WTC11 (cell line): ENCODE measurements around the gene GPX4. TPM values are rescaled to one million over a fixed set of nuclear protein-coding genes. Genes with fewer than 3 reads are reported as not detected.

Experiments used
- ATAC-seq: fragments of 200-7000 bp; cut with Tn5 transposase; 2 replicates; pipeline ENCODE4 v1.10.0; 2021; ENCODE audit warnings: mild to moderate bottlenecking, moderate library complexity
- CTCF ChIA-PET: fragments of 300-600 bp; sonication (Branson Sonifier 250); formaldehyde crosslinking; loops from one replicate; lab custom pipeline; 2021; ENCODE audit warnings: antibody characterized with exemption; lab: Charles Lee
- POLR2A ChIA-PET: fragments of 350-600 bp; sonication (Branson Sonifier 250); formaldehyde crosslinking; loops from one replicate; lab custom pipeline; 2021; ENCODE audit warnings: antibody characterized with exemption; lab: Charles Lee
- DNase-seq: peaks from one replicate; pipeline ENCODE4 v3.0.0; 2021; ENCODE audit warnings: low spot score
- H3K27ac Mint-ChIP-seq: 2 replicates; pipeline ENCODE4 v1.8.0; 2021; ENCODE audit warnings: mixed read lengths
- H3K27me3 Mint-ChIP-seq: 2 replicates; pipeline ENCODE4 v1.8.0; 2021; ENCODE audit warnings: low read depth, mild to moderate bottlenecking, moderate library complexity, mixed read lengths
- H3K36me3 Mint-ChIP-seq: 2 replicates; pipeline ENCODE4 v1.8.0; 2021; ENCODE audit warnings: mixed read lengths
- H3K4me1 Mint-ChIP-seq: 2 replicates; pipeline ENCODE4 v1.8.0; 2022; ENCODE audit warnings: mixed read lengths
- H3K4me3 Mint-ChIP-seq: 2 replicates; pipeline ENCODE4 v1.8.0; 2021; ENCODE audit warnings: mild to moderate bottlenecking, moderate library complexity, mixed read lengths
- H3K9me3 Mint-ChIP-seq: 2 replicates; pipeline ENCODE4 v1.8.0; 2021; ENCODE audit warnings: mixed read lengths
- ATF2 ChIP-seq: sonication (generic); formaldehyde crosslinking; IDR thresholded peaks from 2 replicates; pipeline ENCODE4 v1.8.1; 2022; ENCODE audit warnings: low read depth, missing genetic modification reagents, borderline replicate concordance
- CTCF ChIP-seq: fragments of 200-600 bp; IDR thresholded peaks from 2 replicates; pipeline ENCODE4 v1.8.0; 2022; ENCODE audit warnings: antibody characterized with exemption
- EMX1 ChIP-seq: fragments of 250-450 bp; sonication (Bioruptor Pico); IDR thresholded peaks from 2 replicates; pipeline ENCODE4 v1.8.0; 2021; ENCODE audit warnings: mild to moderate bottlenecking
- ETV6 ChIP-seq: sonication (generic); formaldehyde crosslinking; IDR thresholded peaks from 2 replicates; pipeline ENCODE4 v1.8.1; 2022; ENCODE audit warnings: mild to moderate bottlenecking, missing genetic modification reagents
- GTF2I ChIP-seq: fragments of 250-450 bp; sonication (Bioruptor Pico); conservative IDR thresholded peaks from 2 replicates; pipeline ENCODE4 v1.4.0; 2021; ENCODE audit warnings: mild to moderate bottlenecking
- KAT7 ChIP-seq: sonication (generic); formaldehyde crosslinking; IDR thresholded peaks from 2 replicates; pipeline ENCODE4 v1.8.1; 2023; ENCODE audit warnings: missing genetic modification reagents, mild to moderate bottlenecking, borderline replicate concordance
- MXD4 ChIP-seq: fragments of 250-450 bp; sonication (Bioruptor Pico); IDR thresholded peaks from 2 replicates; pipeline ENCODE4 v1.8.0; 2021; ENCODE audit warnings: mild to moderate bottlenecking, moderate library complexity, borderline replicate concordance
- MYBL2 ChIP-seq: sonication (generic); formaldehyde crosslinking; IDR thresholded peaks from 2 replicates; pipeline ENCODE4 v1.8.1; 2023; ENCODE audit warnings: mild to moderate bottlenecking, moderate library complexity, missing genetic modification reagents
- PRRX2 ChIP-seq: fragments of 250-450 bp; sonication (Bioruptor Pico); IDR thresholded peaks from 2 replicates; pipeline ENCODE4 v1.8.0; 2021; ENCODE audit warnings: mild to moderate bottlenecking
- TCF7 ChIP-seq: sonication (generic); formaldehyde crosslinking; IDR thresholded peaks from 2 replicates; pipeline ENCODE4 v1.8.0; 2022; ENCODE audit warnings: mild to moderate bottlenecking, low read depth, missing genetic modification reagents, moderate library complexity
- ZNF138 ChIP-seq: sonication (generic); formaldehyde crosslinking; conservative IDR thresholded peaks from 2 replicates; pipeline ENCODE4 v1.8.1; 2022; ENCODE audit warnings: mild to moderate bottlenecking, moderate library complexity, missing genetic modification reagents
- ZNF317 ChIP-seq: sonication (generic); formaldehyde crosslinking; IDR thresholded peaks from 2 replicates; pipeline ENCODE4 v1.8.1; 2023; ENCODE audit warnings: low read depth, mild to moderate bottlenecking, moderate library complexity, missing genetic modification reagents, borderline replicate concordance
- ZNF396 ChIP-seq: fragments of 250-450 bp; sonication (Bioruptor Pico); IDR thresholded peaks from 2 replicates; pipeline ENCODE4 v1.8.0; 2021; ENCODE audit warnings: mild to moderate bottlenecking, moderate library complexity, borderline replicate concordance
- ZNF416 ChIP-seq: fragments of 250-450 bp; sonication (Bioruptor Pico); IDR thresholded peaks from 2 replicates; pipeline ENCODE4 v1.9.0; 2021; ENCODE audit warnings: mild to moderate bottlenecking, inconsistent platforms
- ZNF671 ChIP-seq: fragments of 250-450 bp; sonication (Bioruptor Pico); IDR thresholded peaks from 2 replicates; pipeline ENCODE4 v1.8.0; 2021; ENCODE audit warnings: mild to moderate bottlenecking
- total RNA-seq: library from RNA; stranded (reverse); gene quantifications from 3 replicates; pipeline ENCODE4 v1.2.3, GENCODE V29; 2021
- TF ChIP-seq, protein P1 (sequence below): sonication (generic); formaldehyde crosslinking; IDR thresholded peaks from 2 replicates; pipeline ENCODE4 v1.8.1; 2022; ENCODE audit warnings: low read depth, mild to moderate bottlenecking, moderate library complexity, missing genetic modification reagents, borderline replicate concordance
- TF ChIP-seq, protein P2 (sequence below): sonication (generic); formaldehyde crosslinking; IDR thresholded peaks from 2 replicates; pipeline ENCODE4 v1.8.1; 2023; ENCODE audit warnings: mild to moderate bottlenecking, missing genetic modification reagents, borderline replicate concordance
- TF ChIP-seq, protein P3 (sequence below): fragments of 250-450 bp; sonication (Bioruptor Pico); IDR thresholded peaks from 2 replicates; pipeline ENCODE4 v1.8.0; 2021; ENCODE audit warnings: mild to moderate bottlenecking
- TF ChIP-seq, protein P4 (sequence below): sonication (generic); formaldehyde crosslinking; IDR thresholded peaks from 2 replicates; pipeline ENCODE4 v1.8.0; 2022; ENCODE audit warnings: mild to moderate bottlenecking, missing genetic modification reagents

Gene GPX4
- total RNA-seq, 1 experiment from 2014 or later: 363 TPM

DNA sequence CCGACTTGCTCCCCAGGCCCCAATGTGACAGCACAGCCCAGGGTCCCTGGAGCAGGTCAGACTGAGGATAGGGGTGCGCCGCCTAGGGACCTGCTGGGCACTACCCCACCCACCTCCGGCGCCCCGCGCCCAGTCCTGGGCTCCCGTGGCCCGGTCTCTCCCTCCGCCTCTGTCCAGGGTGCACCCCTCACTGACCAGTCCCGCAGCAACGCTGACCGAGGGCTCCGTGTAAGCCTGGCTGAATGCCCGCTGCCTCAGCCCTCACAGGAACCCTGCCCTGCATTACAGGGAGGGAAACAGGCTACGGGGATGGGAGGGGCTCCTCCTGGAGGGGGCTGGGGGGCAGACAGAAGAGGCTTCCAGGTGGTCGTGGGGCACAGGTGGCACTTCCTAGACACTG, 31.7 kb downstream of the GPX4 start:
- no peak for TF ChIP-seq TCF7 (CRISPR knock-in tag)
- TF ChIP-seq ZNF416 (CRISPR knock-in tag): no peak
- TF ChIP-seq, protein P1, sequence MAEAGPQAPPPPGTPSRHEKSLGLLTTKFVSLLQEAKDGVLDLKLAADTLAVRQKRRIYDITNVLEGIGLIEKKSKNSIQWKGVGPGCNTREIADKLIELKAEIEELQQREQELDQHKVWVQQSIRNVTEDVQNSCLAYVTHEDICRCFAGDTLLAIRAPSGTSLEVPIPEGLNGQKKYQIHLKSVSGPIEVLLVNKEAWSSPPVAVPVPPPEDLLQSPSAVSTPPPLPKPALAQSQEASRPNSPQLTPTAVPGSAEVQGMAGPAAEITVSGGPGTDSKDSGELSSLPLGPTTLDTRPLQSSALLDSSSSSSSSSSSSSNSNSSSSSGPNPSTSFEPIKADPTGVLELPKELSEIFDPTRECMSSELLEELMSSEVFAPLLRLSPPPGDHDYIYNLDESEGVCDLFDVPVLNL: no peak
- TF ChIP-seq, protein P2, sequence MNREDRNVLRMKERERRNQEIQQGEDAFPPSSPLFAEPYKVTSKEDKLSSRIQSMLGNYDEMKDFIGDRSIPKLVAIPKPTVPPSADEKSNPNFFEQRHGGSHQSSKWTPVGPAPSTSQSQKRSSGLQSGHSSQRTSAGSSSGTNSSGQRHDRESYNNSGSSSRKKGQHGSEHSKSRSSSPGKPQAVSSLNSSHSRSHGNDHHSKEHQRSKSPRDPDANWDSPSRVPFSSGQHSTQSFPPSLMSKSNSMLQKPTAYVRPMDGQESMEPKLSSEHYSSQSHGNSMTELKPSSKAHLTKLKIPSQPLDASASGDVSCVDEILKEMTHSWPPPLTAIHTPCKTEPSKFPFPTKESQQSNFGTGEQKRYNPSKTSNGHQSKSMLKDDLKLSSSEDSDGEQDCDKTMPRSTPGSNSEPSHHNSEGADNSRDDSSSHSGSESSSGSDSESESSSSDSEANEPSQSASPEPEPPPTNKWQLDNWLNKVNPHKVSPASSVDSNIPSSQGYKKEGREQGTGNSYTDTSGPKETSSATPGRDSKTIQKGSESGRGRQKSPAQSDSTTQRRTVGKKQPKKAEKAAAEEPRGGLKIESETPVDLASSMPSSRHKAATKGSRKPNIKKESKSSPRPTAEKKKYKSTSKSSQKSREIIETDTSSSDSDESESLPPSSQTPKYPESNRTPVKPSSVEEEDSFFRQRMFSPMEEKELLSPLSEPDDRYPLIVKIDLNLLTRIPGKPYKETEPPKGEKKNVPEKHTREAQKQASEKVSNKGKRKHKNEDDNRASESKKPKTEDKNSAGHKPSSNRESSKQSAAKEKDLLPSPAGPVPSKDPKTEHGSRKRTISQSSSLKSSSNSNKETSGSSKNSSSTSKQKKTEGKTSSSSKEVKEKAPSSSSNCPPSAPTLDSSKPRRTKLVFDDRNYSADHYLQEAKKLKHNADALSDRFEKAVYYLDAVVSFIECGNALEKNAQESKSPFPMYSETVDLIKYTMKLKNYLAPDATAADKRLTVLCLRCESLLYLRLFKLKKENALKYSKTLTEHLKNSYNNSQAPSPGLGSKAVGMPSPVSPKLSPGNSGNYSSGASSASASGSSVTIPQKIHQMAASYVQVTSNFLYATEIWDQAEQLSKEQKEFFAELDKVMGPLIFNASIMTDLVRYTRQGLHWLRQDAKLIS (CRISPR knock-in tag): no peak
- no peak for TF ChIP-seq ETV6
- TF ChIP-seq MYBL2 (CRISPR knock-in tag): no peak
- TF ChIP-seq ZNF317 (CRISPR knock-in tag): no peak
- TF ChIP-seq CTCF: no peak
- no peak for TF ChIP-seq ATF2 (CRISPR knock-in tag)
- TF ChIP-seq KAT7 (CRISPR knock-in tag): no peak
- TF ChIP-seq, protein P3, sequence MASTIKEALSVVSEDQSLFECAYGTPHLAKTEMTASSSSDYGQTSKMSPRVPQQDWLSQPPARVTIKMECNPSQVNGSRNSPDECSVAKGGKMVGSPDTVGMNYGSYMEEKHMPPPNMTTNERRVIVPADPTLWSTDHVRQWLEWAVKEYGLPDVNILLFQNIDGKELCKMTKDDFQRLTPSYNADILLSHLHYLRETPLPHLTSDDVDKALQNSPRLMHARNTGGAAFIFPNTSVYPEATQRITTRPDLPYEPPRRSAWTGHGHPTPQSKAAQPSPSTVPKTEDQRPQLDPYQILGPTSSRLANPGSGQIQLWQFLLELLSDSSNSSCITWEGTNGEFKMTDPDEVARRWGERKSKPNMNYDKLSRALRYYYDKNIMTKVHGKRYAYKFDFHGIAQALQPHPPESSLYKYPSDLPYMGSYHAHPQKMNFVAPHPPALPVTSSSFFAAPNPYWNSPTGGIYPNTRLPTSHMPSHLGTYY (CRISPR knock-in tag): no peak
- no peak for TF ChIP-seq EMX1 (CRISPR knock-in tag)
- TF ChIP-seq MXD4 (CRISPR knock-in tag): no peak
- no peak for TF ChIP-seq GTF2I (CRISPR knock-in tag)
- ATAC-seq (no peak), DNase-seq (no peak)
- Mint-ChIP-seq H3K9me3 (no peaks in the 10 kb centered on the region), H3K4me1 (peaks cover 2% of the 10 kb centered on the region), H3K36me3 (peaks cover 3% of the 10 kb centered on the region; the same call in 1 of the 2 replicates), H3K27me3 (no peaks in the 10 kb centered on the region), H3K27ac (no peak overlapping the region), H3K4me3 (no peak overlapping the region)
- ChIA-PET POLR2A (interaction anchor here (0.6 to 0.7 kb wide), 2 partner anchors 11 to 15 kb away, joined by 6 to 7 read pairs; no protein-coding TSS in a partner anchor), CTCF (interaction anchor here (0.7 to 2.4 kb wide), 2 partner anchors 22 to 1218 kb away, joined by 5 to 11 read pairs; no protein-coding TSS in a partner anchor)

GRCh38 chr19:1136201-1136600, 32.4 kb downstream of the GPX4 start:
- H3K4me3 Mint-ChIP-seq: no peak overlapping the region
- ChIA-PET POLR2A (no interaction called here), CTCF (interaction anchor here (0.9 to 2.4 kb wide), 2 partner anchors 23 to 85 kb away, joined by 3 to 11 read pairs; no protein-coding TSS in a partner anchor)
- no peak for DNase-seq
- H3K27me3 Mint-ChIP-seq: no peaks in the 10 kb centered on the region
- H3K36me3 Mint-ChIP-seq: peaks cover 3% of the 10 kb centered on the region; the same call in 1 of the 2 replicates
- H3K27ac Mint-ChIP-seq: no peak overlapping the region
- TF ChIP-seq ZNF671 (CRISPR knock-in tag) (no peak), ZNF396 (CRISPR knock-in tag) (no peak), PRRX2 (no peak), ZNF138 (CRISPR knock-in tag) (no peak), CTCF (no peak)
- TF ChIP-seq, protein P4, sequence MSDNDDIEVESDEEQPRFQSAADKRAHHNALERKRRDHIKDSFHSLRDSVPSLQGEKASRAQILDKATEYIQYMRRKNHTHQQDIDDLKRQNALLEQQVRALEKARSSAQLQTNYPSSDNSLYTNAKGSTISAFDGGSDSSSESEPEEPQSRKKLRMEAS: no peak
- TF ChIP-seq, protein P3 (CRISPR knock-in tag): no peak
- peaks cover 2% of the 10 kb centered on the region for H3K4me1 Mint-ChIP-seq
- no peaks in the 10 kb centered on the region for H3K9me3 Mint-ChIP-seq
- ATAC-seq: no peak
